K562 (cell line): ENCODE results near the gene NFATC1.

Source experiments
- EZH2 ChIP-seq: IDR thresholded peaks from 2 replicates; pipeline ENCODE4 v1.6.1; 2012; ENCODE audit warnings: low read depth, mild to moderate bottlenecking, inconsistent platforms, low read length, borderline replicate concordance
- GABPB2 ChIP-seq: fragments of 250-450 bp; sonication (Bioruptor Pico); conservative IDR thresholded peaks from 2 replicates; pipeline ENCODE4 v1.5.1; 2021; ENCODE audit warnings: mild to moderate bottlenecking
- JUNB ChIP-seq: fragments of 450-650 bp; formaldehyde crosslinking; conservative IDR thresholded peaks from 2 replicates; pipeline ENCODE4 v1.4.0; 2020; ENCODE audit warnings: mild to moderate bottlenecking
- KDM1A ChIP-seq, 2 experiments: fragments of 450-650 bp; IDR thresholded peaks; 2 replicates each; pipeline ENCODE4 v1.6.1; 2016; ENCODE audit warnings: mild to moderate bottlenecking in 2 of 2
- MCM3 ChIP-seq: fragments of 450-650 bp; IDR thresholded peaks from 2 replicates; pipeline ENCODE4 v1.6.1; 2016
- NCOA2 ChIP-seq, 2 experiments: fragments of 450-650 bp; IDR thresholded peaks; 2 replicates each; pipeline ENCODE4 v1.6.1; 2018; ENCODE audit warnings: mild to moderate bottlenecking in 2 of 2, moderate library complexity in 1 of 2; ENCODE audit not compliant: partially characterized antibody in 2 of 2
- NCOA4 ChIP-seq: fragments of 450-650 bp; IDR thresholded peaks from 2 replicates; pipeline ENCODE4 v1.6.1; 2018; ENCODE audit warnings: mild to moderate bottlenecking; ENCODE audit not compliant: partially characterized antibody
- NFYB ChIP-seq: IDR thresholded peaks from 2 replicates; pipeline ENCODE4 v1.6.1; 2011; ENCODE audit warnings: mild to moderate bottlenecking, moderate library complexity; ENCODE audit not compliant: insufficient read length; ENCODE audit errors: extremely low read depth
- POLR2AphosphoS2 ChIP-seq: IDR thresholded peaks from 2 replicates; pipeline ENCODE4 v1.6.1; 2012; ENCODE audit warnings: low read length, improper control_type of control experiment
- TF ChIP-seq, protein P1 (sequence below), 2 experiments: fragments of 200-800 bp in 1 of 2; sonication (Bioruptor generic) in 1 of 2; sonication (generic) in 1 of 2; formaldehyde crosslinking in 1 of 2; IDR thresholded peaks in 1 of 2; conservative IDR thresholded peaks in 1 of 2; 2 replicates each; pipeline versions ENCODE4 v1.5.0 to v1.6.1; 2016 to 2020; ENCODE audit warnings: missing compliant biosample characterization in 1 of 2, missing genetic modification characterization in 1 of 2, missing genetic modification reagents in 1 of 2
- TF ChIP-seq, protein P2 (sequence below): fragments of 250-450 bp; sonication (Bioruptor Pico); IDR thresholded peaks from 2 replicates; pipeline ENCODE4 v1.8.0; 2021; ENCODE audit warnings: borderline replicate concordance, mild to moderate bottlenecking, moderate library complexity; ENCODE audit not compliant: poor library complexity, severe bottlenecking
- TF ChIP-seq, protein P3 (sequence below), 2 experiments: fragments of 450-650 bp in 1 of 2; sonication (generic) in 1 of 2; formaldehyde crosslinking; conservative IDR thresholded peaks; 2 replicates each; pipeline versions ENCODE4 v1.4.0 to v1.8.1; 2020 to 2022; ENCODE audit warnings: mild to moderate bottlenecking in 1 of 2, missing genetic modification reagents in 1 of 2
- TF ChIP-seq, protein P4 (sequence below), 2 experiments: fragments of 450-650 bp in 1 of 2; sonication (generic) in 1 of 2; formaldehyde crosslinking in 1 of 2; IDR thresholded peaks in 1 of 2; conservative IDR thresholded peaks in 1 of 2; 2 replicates each; pipeline versions ENCODE4 v1.6.1 to v1.8.1; 2016 to 2023; ENCODE audit warnings: mild to moderate bottlenecking in 2 of 2, moderate library complexity in 2 of 2, inconsistent platforms in 1 of 2, missing genetic modification reagents in 1 of 2

DNA sequence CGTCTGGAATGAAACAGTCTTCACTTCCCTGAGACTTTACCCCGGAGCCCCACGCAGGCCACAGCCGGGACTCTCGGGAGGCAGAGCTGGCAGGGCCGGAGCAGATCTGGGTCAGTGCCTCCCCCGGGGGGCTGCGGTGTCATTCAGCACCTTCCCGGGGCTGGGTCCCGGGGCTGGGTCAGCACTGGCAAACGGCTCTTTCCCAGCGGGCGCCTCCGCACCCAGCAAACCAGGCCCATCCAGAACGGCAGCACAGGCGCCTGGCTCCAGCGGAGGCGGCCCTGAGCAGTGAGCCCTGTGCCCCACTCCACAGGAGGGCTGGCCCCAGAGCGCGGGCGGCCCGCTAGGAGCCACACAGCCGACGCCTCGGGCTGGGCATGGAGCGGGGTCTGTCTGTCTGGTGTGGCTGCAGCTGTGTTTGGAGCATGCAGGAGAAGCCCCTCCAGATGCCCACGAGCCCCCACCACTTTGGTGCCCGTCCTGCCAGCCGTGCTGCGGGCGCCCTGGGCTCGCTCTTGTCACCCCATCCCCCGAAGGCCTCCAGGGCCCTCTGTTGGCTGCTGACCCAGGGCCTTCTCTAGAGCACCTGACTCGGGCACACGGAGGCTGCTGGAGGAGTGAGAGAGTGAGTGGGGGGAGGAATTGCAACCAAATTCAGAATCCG is 151.8 kb downstream of the NFATC1 start:
- no peak for TF ChIP-seq GABPB2 (CRISPR knock-in tag)
- TF ChIP-seq, protein P1, sequence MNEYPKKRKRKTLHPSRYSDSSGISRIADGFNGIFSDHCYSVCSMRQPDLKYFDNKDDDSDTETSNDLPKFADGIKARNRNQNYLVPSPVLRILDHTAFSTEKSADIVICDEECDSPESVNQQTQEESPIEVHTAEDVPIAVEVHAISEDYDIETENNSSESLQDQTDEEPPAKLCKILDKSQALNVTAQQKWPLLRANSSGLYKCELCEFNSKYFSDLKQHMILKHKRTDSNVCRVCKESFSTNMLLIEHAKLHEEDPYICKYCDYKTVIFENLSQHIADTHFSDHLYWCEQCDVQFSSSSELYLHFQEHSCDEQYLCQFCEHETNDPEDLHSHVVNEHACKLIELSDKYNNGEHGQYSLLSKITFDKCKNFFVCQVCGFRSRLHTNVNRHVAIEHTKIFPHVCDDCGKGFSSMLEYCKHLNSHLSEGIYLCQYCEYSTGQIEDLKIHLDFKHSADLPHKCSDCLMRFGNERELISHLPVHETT (CRISPR knock-in tag; conservative IDR thresholded peaks at IDR 0.05 in 1 of 2, IDR thresholded peaks at IDR 0.05 in 1 of 2), result no peak
- TF ChIP-seq, protein P2, sequence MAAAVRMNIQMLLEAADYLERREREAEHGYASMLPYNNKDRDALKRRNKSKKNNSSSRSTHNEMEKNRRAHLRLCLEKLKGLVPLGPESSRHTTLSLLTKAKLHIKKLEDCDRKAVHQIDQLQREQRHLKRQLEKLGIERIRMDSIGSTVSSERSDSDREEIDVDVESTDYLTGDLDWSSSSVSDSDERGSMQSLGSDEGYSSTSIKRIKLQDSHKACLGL (CRISPR knock-in tag), result no peak
- TF ChIP-seq, protein P3, sequence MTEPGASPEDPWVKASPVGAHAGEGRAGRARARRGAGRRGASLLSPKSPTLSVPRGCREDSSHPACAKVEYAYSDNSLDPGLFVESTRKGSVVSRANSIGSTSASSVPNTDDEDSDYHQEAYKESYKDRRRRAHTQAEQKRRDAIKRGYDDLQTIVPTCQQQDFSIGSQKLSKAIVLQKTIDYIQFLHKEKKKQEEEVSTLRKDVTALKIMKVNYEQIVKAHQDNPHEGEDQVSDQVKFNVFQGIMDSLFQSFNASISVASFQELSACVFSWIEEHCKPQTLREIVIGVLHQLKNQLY (CRISPR knock-in tag; conservative IDR thresholded peaks at IDR 0.05), result no peak
- no peak for TF ChIP-seq NCOA4
- TF ChIP-seq POLR2AphosphoS2, result no peak
- TF ChIP-seq EZH2, result no peak
- TF ChIP-seq KDM1A (IDR thresholded peaks at IDR 0.05), result no peak
- TF ChIP-seq MCM3, result no peak
- no peak for TF ChIP-seq JUNB
- TF ChIP-seq, protein P4, sequence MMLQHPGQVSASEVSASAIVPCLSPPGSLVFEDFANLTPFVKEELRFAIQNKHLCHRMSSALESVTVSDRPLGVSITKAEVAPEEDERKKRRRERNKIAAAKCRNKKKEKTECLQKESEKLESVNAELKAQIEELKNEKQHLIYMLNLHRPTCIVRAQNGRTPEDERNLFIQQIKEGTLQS (IDR thresholded peaks at IDR 0.05), result no peak
- TF ChIP-seq, protein P4 (CRISPR knock-in tag; conservative IDR thresholded peaks at IDR 0.05), result no peak
- no peak for TF ChIP-seq NCOA2 (IDR thresholded peaks at IDR 0.05; ENCODE audit: partially characterized antibody in 2 of 2)
- TF ChIP-seq NFYB, result no peak
